Right ventricle myocardium superior (tissue), 1 donor: ENCODE results near the gene UPF1. TPM values are rescaled to one million over a fixed set of nuclear protein-coding genes. Genes with fewer than 3 reads are reported as not detected.
"Not testable (repeated sequence)": the region's sequence is repeated elsewhere in the genome, so short reads cannot be mapped to it uniquely, and the experiment has no call there.

Experiments
- ATAC-seq: fragments of 200-7000 bp; cut with Tn5 transposase; one replicate; pipeline ENCODE4 v1.9.1; 2020; ENCODE audit warnings: mild to moderate bottlenecking; ENCODE audit not compliant: poor library complexity
- DNase-seq: peaks from one replicate; pipeline ENCODE4 v3.0.0-alpha.2; 2020
- intact Hi-C: fragments of 100-400 bp; cut with DNase I; formaldehyde crosslinking; loops from one replicate; pipeline ENCODE4 v1.11.2; 2022
- total RNA-seq: library from RNA; stranded (reverse); fragmentation: NEBNext Ultra II Directional; extraction: Animal tissue kit (Norgen Biotek cat#: 25700); gene quantifications from one replicate; pipeline ENCODE4 v1.2.1, GENCODE V29; 2021
- donor health status: DM: no; HTN: yes; CAD: no; lungs with severe emphysema.

UPF1 gene
- total RNA-seq, 1 donor from 2014 or later, result 34.2 TPM

DNA sequence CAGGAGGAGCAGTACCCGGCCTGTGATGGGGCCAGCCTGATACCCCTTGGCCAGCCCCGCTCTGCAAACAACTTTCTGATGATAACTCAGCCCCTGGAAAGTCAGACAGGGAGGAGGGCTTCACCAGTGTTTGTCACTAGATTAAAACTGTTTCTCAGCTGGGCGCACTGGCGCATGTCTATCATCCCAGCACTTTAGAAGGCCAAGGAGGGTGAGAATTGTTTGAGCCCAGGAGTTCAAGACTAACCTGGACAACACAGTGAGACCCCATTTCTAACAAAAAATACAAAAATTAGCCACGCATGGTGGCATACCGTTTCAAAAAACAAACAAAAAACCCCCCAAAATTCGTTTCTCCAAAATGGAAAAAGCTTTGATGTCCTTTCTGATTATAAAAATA is 69.7 kb downstream of the UPF1 start:
- ATAC-seq (no peak), DNase-seq (no peak)
- intact Hi-C loops, result no loop called here

DNA sequence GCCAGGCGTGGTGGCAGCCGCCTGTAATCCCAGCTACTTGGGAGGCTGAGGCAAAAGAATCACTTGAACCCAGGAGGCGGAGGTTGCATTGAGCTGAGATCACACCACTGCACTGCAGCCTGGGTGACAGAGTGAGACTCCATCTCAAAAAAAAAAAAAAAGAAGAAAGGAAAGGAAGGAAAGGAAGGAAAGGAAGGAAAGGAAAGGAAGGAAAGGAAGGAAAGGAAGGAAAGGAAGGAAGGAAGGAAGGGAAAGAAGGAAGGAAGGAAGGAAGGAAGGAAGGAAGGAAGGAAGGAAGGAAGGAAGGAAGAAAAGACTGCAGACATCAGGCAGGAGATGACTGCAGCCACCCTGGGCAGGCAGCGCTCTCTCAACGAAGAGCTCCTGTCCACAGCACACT is 70.8 kb downstream of the UPF1 start:
- ATAC-seq, intact Hi-C loops, DNase-seq: not testable (repeated sequence)

DNA sequence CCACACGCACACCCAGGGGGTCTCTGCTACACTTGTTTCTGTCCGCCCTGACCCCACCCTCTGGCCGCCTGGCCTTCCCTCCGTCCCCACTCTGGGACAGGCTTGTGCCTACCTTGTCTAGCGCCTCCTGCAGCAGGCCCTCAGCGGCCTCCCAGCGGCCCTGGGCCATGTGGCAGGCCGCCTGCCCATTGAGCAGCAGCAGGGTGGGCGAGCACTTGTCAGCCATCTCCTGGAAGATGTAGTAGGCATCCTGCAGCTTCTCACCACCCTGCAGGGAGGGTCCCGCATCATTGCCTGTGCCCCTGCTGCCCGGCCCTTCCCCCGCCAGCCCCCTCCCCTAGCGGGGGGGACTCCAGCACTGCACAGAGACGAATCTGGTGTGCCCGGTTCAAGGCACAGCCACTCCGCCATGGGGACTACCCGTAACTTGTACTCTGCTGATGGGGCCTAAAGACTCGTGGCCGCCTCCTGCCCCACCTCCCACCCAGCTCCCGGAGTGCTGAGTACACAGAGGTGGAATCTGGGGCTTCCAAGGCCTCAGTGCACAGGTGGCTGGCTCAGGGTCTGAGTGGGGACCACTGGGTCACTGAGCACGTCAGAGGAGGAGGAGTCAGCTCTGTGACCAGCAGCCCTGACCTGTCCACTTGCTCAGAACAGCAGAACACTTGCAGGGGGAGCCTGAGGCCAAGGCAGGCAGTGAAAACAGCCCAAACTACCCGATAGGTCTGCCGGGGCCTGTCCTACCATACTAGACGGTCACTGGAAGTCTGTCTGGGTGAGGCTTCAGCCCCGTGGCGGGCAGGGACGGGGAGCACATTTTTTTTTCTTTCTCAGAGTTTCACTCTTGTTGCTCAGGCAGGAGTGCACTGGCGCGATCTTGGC is 71.6 kb downstream of the UPF1 start:
- intact Hi-C loops, result no loop called here
- DNase-seq (no peak), ATAC-seq (no peak)

GRCh38 chr19:18904334-18905057 is 72.7 kb downstream of the UPF1 start:
- intact Hi-C loops, result no loop called here
- DNase-seq (no peak), ATAC-seq (no peak)

GRCh38 chr19:18905058-18905456 is 73.3 kb downstream of the UPF1 start:
- intact Hi-C loops, result no loop called here
- ATAC-seq (no peak), DNase-seq (no peak)

- intact Hi-C loops, result no loop called here
- no peak for DNase-seq
- ATAC-seq, result no peak
Measured at GRCh38 chr19:18905513-18906236, 73.9 kb downstream of the UPF1 start.

- ATAC-seq (no peak), DNase-seq (no peak)
- intact Hi-C loops, result no loop called here
Measured at GRCh38 chr19:18906605-18907519, 75.1 kb downstream of the UPF1 start.

GRCh38 chr19:18908917-18909619 is 77.3 kb downstream of the UPF1 start:
- ATAC-seq, result no peak
- DNase-seq, result no peak
- intact Hi-C loops, result no loop called here

DNA sequence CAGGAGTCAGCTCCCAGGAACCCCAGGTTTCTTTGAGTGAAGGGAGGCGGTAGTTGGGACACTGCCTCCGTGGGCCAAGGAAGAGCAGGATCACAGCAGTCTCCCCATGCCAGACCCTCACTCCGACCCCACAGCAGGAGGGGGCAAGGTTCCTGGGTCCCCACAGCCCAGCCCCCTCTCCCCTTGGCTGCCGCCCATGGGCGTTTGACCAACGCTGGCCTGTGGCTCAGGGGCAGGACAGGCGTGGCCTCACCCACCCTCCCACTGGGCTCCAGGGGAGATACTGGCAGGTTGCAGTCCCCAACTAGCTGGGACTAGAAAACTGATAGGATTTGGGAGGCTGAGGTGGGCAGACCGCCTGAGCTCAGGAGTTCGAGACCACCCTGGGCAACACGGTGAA is 78.3 kb downstream of the UPF1 start:
- no peak for ATAC-seq
- no peak for DNase-seq
- intact Hi-C loops, result no loop called here

DNA sequence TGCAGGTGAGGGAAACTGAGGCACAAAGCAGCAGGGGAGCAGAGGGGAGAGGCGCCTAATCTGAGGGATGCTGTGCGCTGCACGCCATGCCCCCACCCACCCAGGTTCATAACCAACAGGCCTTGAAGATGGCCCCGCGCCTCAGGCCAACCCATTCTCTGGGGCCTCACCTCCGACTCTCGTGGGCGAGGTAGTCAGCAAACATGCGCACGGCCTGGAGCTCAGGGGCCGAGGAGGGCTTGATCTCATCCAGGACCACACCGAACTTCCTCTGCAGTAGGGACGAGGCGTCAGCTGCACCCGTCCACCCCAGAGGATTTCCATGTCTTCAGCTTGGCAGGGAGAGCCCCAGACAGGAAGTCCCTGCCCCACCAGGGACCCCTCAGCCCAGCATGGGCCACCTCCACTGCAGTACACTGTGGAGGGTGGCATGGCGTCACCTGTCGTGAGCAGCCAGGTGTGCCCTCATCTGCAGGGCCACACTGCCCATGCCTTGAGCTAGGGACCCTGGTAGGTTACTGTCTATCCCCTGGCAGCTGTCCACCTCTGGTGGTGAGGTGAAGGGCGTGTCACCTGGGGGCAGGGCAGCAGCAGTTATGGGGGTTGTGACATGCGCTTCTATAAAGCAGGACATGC is 79.2 kb downstream of the UPF1 start:
- intact Hi-C loops, result no loop called here

GRCh38 chr19:18912933-18913332 is 81.2 kb downstream of the UPF1 start:
- DNase-seq, result no peak
- intact Hi-C loops, result no loop called here

More for the DNA sequence above, 79.2 kb downstream of the UPF1 start:
- ATAC-seq (no peak), DNase-seq (no peak)

GRCh38 chr19:18913466-18913865 is 81.7 kb downstream of the UPF1 start:
- no peak for DNase-seq
- intact Hi-C loops, result no loop called here
- no peak for ATAC-seq

More at GRCh38 chr19:18912933-18913332, 81.2 kb downstream of the UPF1 start:
- no peak for ATAC-seq

GRCh38 chr19:18915639-18916038 is 83.9 kb downstream of the UPF1 start:
- DNase-seq (peak; percentile 55), ATAC-seq (no peak)
- intact Hi-C loops, result no loop called here

DNA sequence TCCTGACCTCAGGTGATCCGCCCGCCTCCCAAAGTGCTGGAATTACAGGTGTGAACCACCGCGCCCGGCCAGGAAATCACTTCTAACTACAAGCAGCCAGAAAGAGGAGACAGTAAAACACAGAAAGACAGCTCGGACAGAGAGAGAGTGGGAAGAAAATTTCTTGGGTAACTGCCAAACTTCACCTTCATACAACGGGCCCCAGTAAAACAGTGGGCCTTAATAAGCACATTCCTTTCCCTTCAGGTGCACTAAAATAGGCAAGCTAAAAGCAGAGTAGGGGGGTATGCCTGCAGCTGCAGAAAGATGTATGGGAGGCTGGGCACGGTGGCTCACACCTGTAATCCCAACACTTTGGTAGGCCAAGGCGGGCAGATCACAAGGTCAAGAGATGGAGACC is 85.8 kb downstream of the UPF1 start:
- intact Hi-C loops, ATAC-seq, DNase-seq: not testable (repeated sequence)
